GM12878 (cell line): ENCODE results near the gene TNIP1. TPM values are rescaled to one million over a fixed set of nuclear protein-coding genes. Genes with fewer than 3 reads are reported as not detected.

Source experiments
- ATAC-seq: fragments of 200-7000 bp; cut with Tn5 transposase; 3 replicates; pipeline ENCODE4 v1.9.1; 2020; ENCODE audit warnings: mild to moderate bottlenecking, moderate library complexity
- BruUV-seq: library from RNA; stranded (reverse); fragments of 400-500 nt; replicated peaks from 2 replicates; lab custom pipeline; 2021; lab: Mats Ljungman, UMichigan
- CTCF ChIA-PET: fragments of 300-600 bp; sonication (Branson Sonifier 250); formaldehyde crosslinking; extraction: SDS; loops from one replicate; lab custom pipeline; 2021; ENCODE audit warnings: inconsistent platforms; lab: Yijun Ruan, JAX
- POLR2A ChIA-PET: fragments of 350-600 bp; formaldehyde crosslinking; extraction: SDS; loops from one replicate; lab custom pipeline; 2021; ENCODE audit warnings: inconsistent platforms; lab: Charles Lee
- RAD21 ChIA-PET: fragments of 300-600 bp; sonication (Branson Sonifier 250); formaldehyde crosslinking; loops from one replicate; lab custom pipeline; 2023; ENCODE audit warnings: antibody characterized with exemption; ENCODE audit not compliant: unreplicated experiment; lab: Charles Lee
- SMC1A ChIA-PET: fragments of 300-600 bp; sonication (Branson Sonifier 250); formaldehyde crosslinking; loops from one replicate; lab custom pipeline; 2023; ENCODE audit not compliant: unreplicated experiment, uncharacterized antibody; lab: Charles Lee
- DNase-seq: peaks from one replicate; pipeline ENCODE4 v3.0.0-alpha.2; 2011; ENCODE audit warnings: low read depth, low spot score
- FAIRE-seq: peaks from 3 replicates; lab custom pipeline; 2011; peaks lifted over from hg19 to GRCh38; lab: Jason Lieb, UNC
- H2AFZ ChIP-seq: 2 replicates; pipeline ENCODE4 v1.6.0; 2011; ENCODE audit warnings: low read depth, low read length, control low read depth; ENCODE audit not compliant: control insufficient read depth
- H3K27ac ChIP-seq: 2 replicates; pipeline ENCODE4 v1.5.1; 2011; ENCODE audit warnings: control low read depth; ENCODE audit not compliant: control insufficient read depth, insufficient read depth
- H3K27me3 ChIP-seq, 2 experiments: replicated peaks in 1 of 2; 2 replicates each; pipeline versions ENCODE4 v1.6.0 to v1.6.1; 2011; ENCODE audit warnings: low read length in 1 of 2; ENCODE audit not compliant: control insufficient read depth in 2 of 2, insufficient read depth in 2 of 2
- H3K36me3 ChIP-seq, 2 experiments: 2 replicates each; pipeline ENCODE4 v1.5.1; 2011; ENCODE audit warnings: low read length in 1 of 2; ENCODE audit not compliant: control insufficient read depth in 2 of 2, insufficient read depth in 2 of 2
- H3K4me1 ChIP-seq: 2 replicates; pipeline ENCODE4 v1.6.1; 2011; ENCODE audit warnings: mild to moderate bottlenecking, low read length, moderate library complexity, mixed read lengths; ENCODE audit not compliant: control insufficient read depth, insufficient read depth
- H3K4me2 ChIP-seq: 2 replicates; pipeline ENCODE4 v1.6.0; 2011; ENCODE audit warnings: control low read depth; ENCODE audit not compliant: control insufficient read depth, insufficient read depth
- H3K4me3 ChIP-seq: fragments of 200-600 bp; sonication (generic); 2 replicates; pipeline ENCODE4 v1.5.1; 2016
- H3K79me2 ChIP-seq: 2 replicates; pipeline ENCODE4 v1.6.0; 2011; ENCODE audit warnings: low read length; ENCODE audit not compliant: control insufficient read depth, insufficient read depth
- H3K9ac ChIP-seq: 2 replicates; pipeline ENCODE4 v1.8.0; 2011; ENCODE audit warnings: low read length, control low read depth, mixed read lengths; ENCODE audit not compliant: control insufficient read depth, insufficient read depth
- H3K9me3 ChIP-seq: replicated peaks from 3 replicates; pipeline ENCODE4 v1.5.1; 2011; ENCODE audit warnings: mild to moderate bottlenecking, low read length; ENCODE audit not compliant: control insufficient read depth, insufficient read depth
- H4K20me1 ChIP-seq: 2 replicates; pipeline ENCODE4 v1.6.0; 2011; ENCODE audit not compliant: control insufficient read depth, insufficient read depth
- BRCA1 ChIP-seq: IDR thresholded peaks from 2 replicates; pipeline ENCODE4 v1.6.1; 2011; ENCODE audit warnings: low read depth, low read length, improper control_type of control experiment
- CBFB ChIP-seq: IDR thresholded peaks from 2 replicates; pipeline ENCODE4 v1.6.1; 2016; ENCODE audit warnings: antibody characterized with exemption, low read depth
- CHD4 ChIP-seq: fragments of 200-600 bp; sonication (generic); IDR thresholded peaks from 2 replicates; pipeline ENCODE4 v1.6.1; 2016; ENCODE audit warnings: mild to moderate bottlenecking
- HCFC1 ChIP-seq: fragments of 150-350 bp; IDR thresholded peaks from 2 replicates; pipeline ENCODE4 v1.6.1; 2014; ENCODE audit warnings: low read length
- HDAC2 ChIP-seq: fragments of 200-600 bp; sonication (generic); IDR thresholded peaks from 2 replicates; pipeline ENCODE4 v1.6.1; 2017
- JUND ChIP-seq: IDR thresholded peaks from 2 replicates; pipeline ENCODE4 v1.6.1; 2012; ENCODE audit warnings: low read depth, mild to moderate bottlenecking, low read length, improper control_type of control experiment, moderate library complexity
- POLR2AphosphoS5 ChIP-seq: IDR thresholded peaks from 2 replicates; pipeline ENCODE4 v1.6.1; 2011; ENCODE audit warnings: mild to moderate bottlenecking, low read length, inconsistent platforms
- SREBF2 ChIP-seq: IDR thresholded peaks from 2 replicates; pipeline ENCODE4 v1.6.1; 2012; ENCODE audit warnings: mild to moderate bottlenecking, low read length
- WGBS: methylation state at CpG from one replicate; pipeline ENCODE4 v1.1.6; 2016; ENCODE audit warnings: low lambda C conversion rate; ENCODE audit not compliant: insufficient replicate concordance, insufficient coverage; ENCODE audit errors: missing lambda C conversion rate; 5-methylcytosine and 5-hydroxymethylcytosine counted together
- in situ Hi-C: fragments of 300-500 bp; cut with MboI; formaldehyde crosslinking; loops from 9 replicates; pipeline ENCODE4 v1.14.3; 2018; ENCODE audit warnings: mixed read lengths
- intact Hi-C: fragments of 100-400 bp; cut with micrococcal nuclease; formaldehyde crosslinking; loops from one replicate; pipeline ENCODE4 v1.14.2; 2022; ENCODE audit not compliant: unreplicated experiment
- polyA plus RNA-seq, 11 experiments: library from polyadenylated mRNA; depleted of rRNA in 4 of 11; unstranded in 6 of 11; stranded (reverse) in 5 of 11; fragments of >200 nt; fragmentation: Nextera tagmentation in 4 of 11; fragmentation: Illumina TruSeq in 1 of 11; extraction: Ambion mirVana in 4 of 11; extraction: Trizol in 1 of 11; gene quantifications; 1 replicate in 1 of 11; 2 replicates in 10 of 11; pipeline versions ENCODE4 v1.2.1 to v1.2.3, GENCODE V29; 2011 to 2016; ENCODE audit warnings: inconsistent platforms in 2 of 11, missing spikeins in 2 of 11, low read depth in 1 of 11
- total RNA-seq, 4 experiments: library from RNA; depleted of rRNA in 3 of 4; stranded (reverse); fragments of >200 nt in 3 of 4; fragmentation: Illumina TruSeq in 1 of 4; extraction: Trizol in 1 of 4; gene quantifications; 2 replicates each; pipeline versions ENCODE4 v1.2.1 to v1.2.3, GENCODE V29; 2013 to 2021
- TF ChIP-seq, protein P1 (sequence below): IDR thresholded peaks from 2 replicates; pipeline ENCODE4 v1.6.1; 2011; ENCODE audit warnings: borderline replicate concordance, low read depth, mild to moderate bottlenecking, moderate library complexity, low read length; ENCODE audit not compliant: insufficient read depth, poor library complexity, severe bottlenecking
- TF ChIP-seq, protein P2 (sequence below): IDR thresholded peaks from 2 replicates; pipeline ENCODE4 v1.6.1; 2012; ENCODE audit warnings: low read length, inconsistent platforms
- TF ChIP-seq, protein P3 (sequence below): IDR thresholded peaks from 2 replicates; pipeline ENCODE4 v1.6.1; 2012; ENCODE audit warnings: improper control_type of control experiment, low read depth, low read length; ENCODE audit not compliant: insufficient replicate concordance
- TF ChIP-seq, protein P4 (sequence below): fragments of 450-650 bp; IDR thresholded peaks from 2 replicates; pipeline ENCODE4 v1.6.1; 2016; ENCODE audit warnings: mild to moderate bottlenecking
- TF ChIP-seq, protein P5 (sequence below): fragments of 450-650 bp; conservative IDR thresholded peaks from 2 replicates; pipeline ENCODE4 v1.6.1; 2017; ENCODE audit warnings: mild to moderate bottlenecking, moderate library complexity

The TNIP1 gene
- total and polyA plus RNA-seq, 10 of the 15 experiments (the other 5 are each of a cell fraction or from before 2014, with no cell fraction given) = 4.4 to 279 (median 150) TPM

DNA sequence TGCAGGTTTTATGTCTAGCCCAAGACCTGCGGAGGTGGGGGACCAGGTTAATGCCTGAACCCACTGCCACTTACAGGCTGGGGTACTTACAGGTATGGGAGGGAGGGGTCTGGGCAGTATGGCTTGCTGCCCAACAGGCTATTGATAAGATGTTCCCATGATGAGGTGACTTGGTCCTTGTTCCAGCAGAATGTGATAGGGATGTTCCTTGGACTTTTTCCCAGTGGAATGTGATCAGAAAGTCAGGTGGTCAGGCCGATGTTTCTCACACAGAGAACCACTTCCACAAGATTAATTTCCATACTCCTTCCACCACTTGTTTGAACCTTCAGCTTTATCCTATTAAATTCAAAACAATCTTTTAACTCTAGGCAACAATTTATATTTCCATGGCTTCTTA, 87.4 kb downstream of the TNIP1 start:
- H3K4me3 ChIP-seq = no peak overlapping the region
- H4K20me1 ChIP-seq = no peaks in the 10 kb centered on the region
- in situ Hi-C loops = no loop called here
- H3K9me3 ChIP-seq = no peaks in the 10 kb centered on the region; the same call in 2 of the 3 replicates
- ChIA-PET RAD21 (no interaction called here), SMC1A (no interaction called here)
- H3K4me1 ChIP-seq = no peaks in the 10 kb centered on the region
- H3K9ac ChIP-seq = no peak overlapping the region
- no peak overlapping the region for H3K27ac ChIP-seq
- no peaks in the 10 kb centered on the region for H3K36me3 ChIP-seq
- no peak for FAIRE-seq
- no peak for TF ChIP-seq CBFB
- TF ChIP-seq SREBF2 = no peak
- TF ChIP-seq, protein P1, sequence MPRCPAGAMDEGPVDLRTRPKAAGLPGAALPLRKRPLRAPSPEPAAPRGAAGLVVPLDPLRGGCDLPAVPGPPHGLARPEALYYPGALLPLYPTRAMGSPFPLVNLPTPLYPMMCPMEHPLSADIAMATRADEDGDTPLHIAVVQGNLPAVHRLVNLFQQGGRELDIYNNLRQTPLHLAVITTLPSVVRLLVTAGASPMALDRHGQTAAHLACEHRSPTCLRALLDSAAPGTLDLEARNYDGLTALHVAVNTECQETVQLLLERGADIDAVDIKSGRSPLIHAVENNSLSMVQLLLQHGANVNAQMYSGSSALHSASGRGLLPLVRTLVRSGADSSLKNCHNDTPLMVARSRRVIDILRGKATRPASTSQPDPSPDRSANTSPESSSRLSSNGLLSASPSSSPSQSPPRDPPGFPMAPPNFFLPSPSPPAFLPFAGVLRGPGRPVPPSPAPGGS = no peak
- TF ChIP-seq CHD4 = no peak
- no peak for TF ChIP-seq JUND
- TF ChIP-seq HCFC1 = no peak
- TF ChIP-seq HDAC2 = no peak
- TF ChIP-seq, protein P2, sequence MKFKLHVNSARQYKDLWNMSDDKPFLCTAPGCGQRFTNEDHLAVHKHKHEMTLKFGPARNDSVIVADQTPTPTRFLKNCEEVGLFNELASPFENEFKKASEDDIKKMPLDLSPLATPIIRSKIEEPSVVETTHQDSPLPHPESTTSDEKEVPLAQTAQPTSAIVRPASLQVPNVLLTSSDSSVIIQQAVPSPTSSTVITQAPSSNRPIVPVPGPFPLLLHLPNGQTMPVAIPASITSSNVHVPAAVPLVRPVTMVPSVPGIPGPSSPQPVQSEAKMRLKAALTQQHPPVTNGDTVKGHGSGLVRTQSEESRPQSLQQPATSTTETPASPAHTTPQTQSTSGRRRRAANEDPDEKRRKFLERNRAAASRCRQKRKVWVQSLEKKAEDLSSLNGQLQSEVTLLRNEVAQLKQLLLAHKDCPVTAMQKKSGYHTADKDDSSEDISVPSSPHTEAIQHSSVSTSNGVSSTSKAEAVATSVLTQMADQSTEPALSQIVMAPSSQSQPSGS = no peak
- TF ChIP-seq BRCA1 = no peak
- TF ChIP-seq, protein P3, sequence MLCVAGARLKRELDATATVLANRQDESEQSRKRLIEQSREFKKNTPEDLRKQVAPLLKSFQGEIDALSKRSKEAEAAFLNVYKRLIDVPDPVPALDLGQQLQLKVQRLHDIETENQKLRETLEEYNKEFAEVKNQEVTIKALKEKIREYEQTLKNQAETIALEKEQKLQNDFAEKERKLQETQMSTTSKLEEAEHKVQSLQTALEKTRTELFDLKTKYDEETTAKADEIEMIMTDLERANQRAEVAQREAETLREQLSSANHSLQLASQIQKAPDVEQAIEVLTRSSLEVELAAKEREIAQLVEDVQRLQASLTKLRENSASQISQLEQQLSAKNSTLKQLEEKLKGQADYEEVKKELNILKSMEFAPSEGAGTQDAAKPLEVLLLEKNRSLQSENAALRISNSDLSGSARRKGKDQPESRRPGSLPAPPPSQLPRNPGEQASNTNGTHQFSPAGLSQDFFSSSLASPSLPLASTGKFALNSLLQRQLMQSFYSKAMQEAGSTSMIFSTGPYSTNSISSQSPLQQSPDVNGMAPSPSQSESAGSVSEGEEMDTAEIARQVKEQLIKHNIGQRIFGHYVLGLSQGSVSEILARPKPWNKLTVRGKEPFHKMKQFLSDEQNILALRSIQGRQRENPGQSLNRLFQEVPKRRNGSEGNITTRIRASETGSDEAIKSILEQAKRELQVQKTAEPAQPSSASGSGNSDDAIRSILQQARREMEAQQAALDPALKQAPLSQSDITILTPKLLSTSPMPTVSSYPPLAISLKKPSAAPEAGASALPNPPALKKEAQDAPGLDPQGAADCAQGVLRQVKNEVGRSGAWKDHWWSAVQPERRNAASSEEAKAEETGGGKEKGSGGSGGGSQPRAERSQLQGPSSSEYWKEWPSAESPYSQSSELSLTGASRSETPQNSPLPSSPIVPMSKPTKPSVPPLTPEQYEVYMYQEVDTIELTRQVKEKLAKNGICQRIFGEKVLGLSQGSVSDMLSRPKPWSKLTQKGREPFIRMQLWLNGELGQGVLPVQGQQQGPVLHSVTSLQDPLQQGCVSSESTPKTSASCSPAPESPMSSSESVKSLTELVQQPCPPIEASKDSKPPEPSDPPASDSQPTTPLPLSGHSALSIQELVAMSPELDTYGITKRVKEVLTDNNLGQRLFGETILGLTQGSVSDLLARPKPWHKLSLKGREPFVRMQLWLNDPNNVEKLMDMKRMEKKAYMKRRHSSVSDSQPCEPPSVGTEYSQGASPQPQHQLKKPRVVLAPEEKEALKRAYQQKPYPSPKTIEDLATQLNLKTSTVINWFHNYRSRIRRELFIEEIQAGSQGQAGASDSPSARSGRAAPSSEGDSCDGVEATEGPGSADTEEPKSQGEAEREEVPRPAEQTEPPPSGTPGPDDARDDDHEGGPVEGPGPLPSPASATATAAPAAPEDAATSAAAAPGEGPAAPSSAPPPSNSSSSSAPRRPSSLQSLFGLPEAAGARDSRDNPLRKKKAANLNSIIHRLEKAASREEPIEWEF = no peak
- TF ChIP-seq, protein P4, sequence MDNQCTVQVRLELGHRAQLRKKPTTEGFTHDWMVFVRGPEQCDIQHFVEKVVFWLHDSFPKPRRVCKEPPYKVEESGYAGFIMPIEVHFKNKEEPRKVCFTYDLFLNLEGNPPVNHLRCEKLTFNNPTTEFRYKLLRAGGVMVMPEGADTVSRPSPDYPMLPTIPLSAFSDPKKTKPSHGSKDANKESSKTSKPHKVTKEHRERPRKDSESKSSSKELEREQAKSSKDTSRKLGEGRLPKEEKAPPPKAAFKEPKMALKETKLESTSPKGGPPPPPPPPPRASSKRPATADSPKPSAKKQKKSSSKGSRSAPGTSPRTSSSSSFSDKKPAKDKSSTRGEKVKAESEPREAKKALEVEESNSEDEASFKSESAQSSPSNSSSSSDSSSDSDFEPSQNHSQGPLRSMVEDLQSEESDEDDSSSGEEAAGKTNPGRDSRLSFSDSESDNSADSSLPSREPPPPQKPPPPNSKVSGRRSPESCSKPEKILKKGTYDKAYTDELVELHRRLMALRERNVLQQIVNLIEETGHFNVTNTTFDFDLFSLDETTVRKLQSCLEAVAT = no peak
- TF ChIP-seq, protein P5, sequence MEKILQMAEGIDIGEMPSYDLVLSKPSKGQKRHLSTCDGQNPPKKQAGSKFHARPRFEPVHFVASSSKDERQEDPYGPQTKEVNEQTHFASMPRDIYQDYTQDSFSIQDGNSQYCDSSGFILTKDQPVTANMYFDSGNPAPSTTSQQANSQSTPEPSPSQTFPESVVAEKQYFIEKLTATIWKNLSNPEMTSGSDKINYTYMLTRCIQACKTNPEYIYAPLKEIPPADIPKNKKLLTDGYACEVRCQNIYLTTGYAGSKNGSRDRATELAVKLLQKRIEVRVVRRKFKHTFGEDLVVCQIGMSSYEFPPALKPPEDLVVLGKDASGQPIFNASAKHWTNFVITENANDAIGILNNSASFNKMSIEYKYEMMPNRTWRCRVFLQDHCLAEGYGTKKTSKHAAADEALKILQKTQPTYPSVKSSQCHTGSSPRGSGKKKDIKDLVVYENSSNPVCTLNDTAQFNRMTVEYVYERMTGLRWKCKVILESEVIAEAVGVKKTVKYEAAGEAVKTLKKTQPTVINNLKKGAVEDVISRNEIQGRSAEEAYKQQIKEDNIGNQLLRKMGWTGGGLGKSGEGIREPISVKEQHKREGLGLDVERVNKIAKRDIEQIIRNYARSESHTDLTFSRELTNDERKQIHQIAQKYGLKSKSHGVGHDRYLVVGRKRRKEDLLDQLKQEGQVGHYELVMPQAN = no peak
- TF ChIP-seq POLR2AphosphoS5 = no peak
- TF ChIP-seq, all 136 proteins: peak for 0
- no TSS peak for BruUV-seq
- no peak overlapping the region for H3K4me2 ChIP-seq
- POLR2A ChIA-PET = no interaction called here
- intact Hi-C loops = no loop called here
- H3K79me2 ChIP-seq = no peaks in the 10 kb centered on the region
- CTCF ChIA-PET = no interaction called here
- H2AFZ ChIP-seq = no peak overlapping the region
- no peak for DNase-seq
- ATAC-seq = no peak
- WGBS = 77% methylated on average over 2 of the region's 2 CpGs
- no peaks in the 10 kb centered on the region for H3K27me3 ChIP-seq
